ENCODE data around the gene UBA7. TPM values are rescaled to one million over a fixed set of nuclear protein-coding genes. Genes with fewer than 3 reads are reported as not detected.

The UBA7 gene
- total and polyA plus RNA-seq, 2 of the 13 experiments (the other 11 are each of a cell fraction or from before 2014, with no cell fraction given) = 9.5 to 16.5 TPM

- TF ChIP-seq, protein P1, sequence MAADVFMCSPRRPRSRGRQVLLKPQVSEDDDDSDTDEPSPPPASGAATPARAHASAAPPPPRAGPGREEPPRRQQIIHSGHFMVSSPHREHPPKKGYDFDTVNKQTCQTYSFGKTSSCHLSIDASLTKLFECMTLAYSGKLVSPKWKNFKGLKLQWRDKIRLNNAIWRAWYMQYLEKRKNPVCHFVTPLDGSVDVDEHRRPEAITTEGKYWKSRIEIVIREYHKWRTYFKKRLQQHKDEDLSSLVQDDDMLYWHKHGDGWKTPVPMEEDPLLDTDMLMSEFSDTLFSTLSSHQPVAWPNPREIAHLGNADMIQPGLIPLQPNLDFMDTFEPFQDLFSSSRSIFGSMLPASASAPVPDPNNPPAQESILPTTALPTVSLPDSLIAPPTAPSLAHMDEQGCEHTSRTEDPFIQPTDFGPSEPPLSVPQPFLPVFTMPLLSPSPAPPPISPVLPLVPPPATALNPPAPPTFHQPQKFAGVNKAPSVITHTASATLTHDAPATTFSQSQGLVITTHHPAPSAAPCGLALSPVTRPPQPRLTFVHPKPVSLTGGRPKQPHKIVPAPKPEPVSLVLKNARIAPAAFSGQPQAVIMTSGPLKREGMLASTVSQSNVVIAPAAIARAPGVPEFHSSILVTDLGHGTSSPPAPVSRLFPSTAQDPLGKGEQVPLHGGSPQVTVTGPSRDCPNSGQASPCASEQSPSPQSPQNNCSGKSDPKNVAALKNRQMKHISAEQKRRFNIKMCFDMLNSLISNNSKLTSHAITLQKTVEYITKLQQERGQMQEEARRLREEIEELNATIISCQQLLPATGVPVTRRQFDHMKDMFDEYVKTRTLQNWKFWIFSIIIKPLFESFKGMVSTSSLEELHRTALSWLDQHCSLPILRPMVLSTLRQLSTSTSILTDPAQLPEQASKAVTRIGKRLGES (CRISPR knock-in tag; IDR thresholded peaks at IDR 0.05; ENCODE audit: borderline replicate concordance) = no peak
- TF ChIP-seq ZNF761 (CRISPR knock-in tag; conservative IDR thresholded peaks at IDR 0.05) (no peak; the same call in 1 of the 2 replicates), ZBTB38 (CRISPR knock-in tag; IDR thresholded peaks at IDR 0.05) (peak; percentile 82), HINFP (CRISPR knock-in tag; IDR thresholded peaks at IDR 0.05; ENCODE audit: low read depth) (0 out of 2 replicates have a peak, but pooled peaks have one; percentile 47), ZNF24 (IDR thresholded peaks at IDR 0.05) (no peak), ZNF292 (CRISPR knock-in tag; IDR thresholded peaks at IDR 0.05; ENCODE audit: borderline replicate concordance, low read depth) (no peak), NR3C1 (CRISPR knock-in tag; IDR thresholded peaks at IDR 0.05) (no peak), NFYB (CRISPR knock-in tag; IDR thresholded peaks at IDR 0.05) (peak; percentile 96), ZNF33A (CRISPR knock-in tag; IDR thresholded peaks at IDR 0.05; ENCODE audit: borderline replicate concordance) (no peak), SAFB2 (CRISPR knock-in tag; IDR thresholded peaks at IDR 0.05; ENCODE audit: borderline replicate concordance, low read depth) (no peak), TMF1 (CRISPR knock-in tag; IDR thresholded peaks at IDR 0.05; ENCODE audit: low read depth) (peak; percentile 78), ZNF646 (CRISPR knock-in tag; IDR thresholded peaks at IDR 0.05) (no peak), CC2D1A (CRISPR knock-in tag; IDR thresholded peaks at IDR 0.05) (no peak), KLF9 (CRISPR knock-in tag; IDR thresholded peaks at IDR 0.05; ENCODE audit: low read depth) (0 out of 2 replicates have a peak, but pooled peaks have one; percentile 69), ZNF10 (CRISPR knock-in tag; IDR thresholded peaks at IDR 0.05; ENCODE audit: borderline replicate concordance, low read depth) (no peak), CBX5 (CRISPR knock-in tag; IDR thresholded peaks at IDR 0.05; ENCODE audit: borderline replicate concordance) (no peak), TEAD2 (CRISPR knock-in tag; IDR thresholded peaks at IDR 0.05) (no peak), YEATS2 (CRISPR knock-in tag; IDR thresholded peaks at IDR 0.05; ENCODE audit: borderline replicate concordance) (peak; percentile 47; the same call in 1 of the 2 replicates)
These were observed 27.2 kb downstream of the UBA7 start, which contains the start of gene IP6K1 (continued) for GRCh38 chr3:49786357-49787181.

Measured in HepG2 (cell line).